K562 (cell line): ENCODE results near the gene ATXN7L1. TPM values are rescaled to one million over a fixed set of nuclear protein-coding genes. Genes with fewer than 3 reads are reported as not detected.

Experiments
- EGR1 ChIP-seq: fragments of 450-650 bp; conservative IDR thresholded peaks from 2 replicates; pipeline ENCODE4 v1.6.1; 2017; ENCODE audit warnings: mild to moderate bottlenecking
- FOS ChIP-seq: IDR thresholded peaks from 3 replicates; pipeline ENCODE4 v1.6.1; 2011; ENCODE audit not compliant: insufficient read length; ENCODE audit errors: extremely low read depth
- FOXK2 ChIP-seq, 2 experiments: fragments of 450-650 bp; IDR thresholded peaks in 1 of 2; conservative IDR thresholded peaks in 1 of 2; 2 replicates each; pipeline ENCODE4 v1.6.1; 2016; ENCODE audit warnings: low read depth in 2 of 2, mild to moderate bottlenecking in 1 of 2
- HINFP ChIP-seq: fragments of 450-650 bp; conservative IDR thresholded peaks from 2 replicates; pipeline ENCODE4 v1.6.1; 2016; ENCODE audit warnings: missing genetic modification characterization, low read depth, mild to moderate bottlenecking, control low read depth, missing compliant biosample characterization
- NEUROD1 ChIP-seq: fragments of 150-350 bp; IDR thresholded peaks from 2 replicates; pipeline ENCODE4 v1.6.1; 2014; ENCODE audit warnings: borderline replicate concordance, low read length, low read depth; ENCODE audit not compliant: partially characterized antibody
- SRSF3 ChIP-seq: fragments of 200-400 bp; formaldehyde crosslinking; IDR thresholded peaks from 2 replicates; pipeline ENCODE4 v1.6.1; 2016; ENCODE audit warnings: mild to moderate bottlenecking, low read length, moderate library complexity; ENCODE audit not compliant: insufficient read depth
- YY1 ChIP-seq, 3 experiments: IDR thresholded peaks; 2 replicates each; pipeline ENCODE4 v1.6.1; 2011; ENCODE audit warnings: low read length in 2 of 3, mild to moderate bottlenecking in 2 of 3, moderate library complexity in 2 of 3, borderline replicate concordance in 1 of 3, control low read depth in 1 of 3, low read depth in 1 of 3; ENCODE audit not compliant: insufficient read depth in 3 of 3, insufficient replicate concordance in 2 of 3, control insufficient read depth in 1 of 3, insufficient read length in 1 of 3; ENCODE audit errors: extremely low read depth in 1 of 3
- polyA plus RNA-seq, 8 experiments: library from polyadenylated mRNA; depleted of rRNA in 4 of 8; stranded (reverse) in 5 of 8; unstranded in 3 of 8; fragments of >200 nt; fragmentation: Nextera tagmentation in 2 of 8; fragmentation: Illumina TruSeq in 1 of 8; extraction: Ambion mirVana in 2 of 8; extraction: Trizol in 1 of 8; gene quantifications; 2 replicates each; pipeline versions ENCODE4 v1.2.1 to v1.2.3, GENCODE V29; 2011 to 2014; ENCODE audit warnings: inconsistent platforms in 1 of 8, missing spikeins in 1 of 8
- total RNA-seq, 7 experiments: library from RNA; depleted of rRNA in 6 of 7; stranded (reverse); fragments of >200 nt in 6 of 7; fragmentation: Illumina TruSeq in 2 of 7; extraction: Trizol in 2 of 7; gene quantifications; 2 replicates each; pipeline versions ENCODE4 v1.2.1 to v1.2.3, GENCODE V29; 2011 to 2021; ENCODE audit warnings: low replicate concordance in 1 of 7
- TF ChIP-seq, protein P1 (sequence below): fragments of 250-450 bp; sonication (Bioruptor Pico); IDR thresholded peaks from 2 replicates; pipeline ENCODE4 v1.4.0; 2020
- TF ChIP-seq, protein P2 (sequence below): sonication (generic); formaldehyde crosslinking; IDR thresholded peaks from 2 replicates; pipeline ENCODE4 v1.8.0; 2022; ENCODE audit warnings: mild to moderate bottlenecking, low read depth, missing genetic modification reagents

Gene ATXN7L1
- total and polyA plus RNA-seq, 9 of the 15 experiments (the other 6 are each of a cell fraction or from before 2014, with no cell fraction given), result 6.6 to 13.7 (median 10.7) TPM

GRCh38 chr7:105610165-105610930 is 266.1 kb downstream of the ATXN7L1 start (continued):
- TF ChIP-seq, protein P1, sequence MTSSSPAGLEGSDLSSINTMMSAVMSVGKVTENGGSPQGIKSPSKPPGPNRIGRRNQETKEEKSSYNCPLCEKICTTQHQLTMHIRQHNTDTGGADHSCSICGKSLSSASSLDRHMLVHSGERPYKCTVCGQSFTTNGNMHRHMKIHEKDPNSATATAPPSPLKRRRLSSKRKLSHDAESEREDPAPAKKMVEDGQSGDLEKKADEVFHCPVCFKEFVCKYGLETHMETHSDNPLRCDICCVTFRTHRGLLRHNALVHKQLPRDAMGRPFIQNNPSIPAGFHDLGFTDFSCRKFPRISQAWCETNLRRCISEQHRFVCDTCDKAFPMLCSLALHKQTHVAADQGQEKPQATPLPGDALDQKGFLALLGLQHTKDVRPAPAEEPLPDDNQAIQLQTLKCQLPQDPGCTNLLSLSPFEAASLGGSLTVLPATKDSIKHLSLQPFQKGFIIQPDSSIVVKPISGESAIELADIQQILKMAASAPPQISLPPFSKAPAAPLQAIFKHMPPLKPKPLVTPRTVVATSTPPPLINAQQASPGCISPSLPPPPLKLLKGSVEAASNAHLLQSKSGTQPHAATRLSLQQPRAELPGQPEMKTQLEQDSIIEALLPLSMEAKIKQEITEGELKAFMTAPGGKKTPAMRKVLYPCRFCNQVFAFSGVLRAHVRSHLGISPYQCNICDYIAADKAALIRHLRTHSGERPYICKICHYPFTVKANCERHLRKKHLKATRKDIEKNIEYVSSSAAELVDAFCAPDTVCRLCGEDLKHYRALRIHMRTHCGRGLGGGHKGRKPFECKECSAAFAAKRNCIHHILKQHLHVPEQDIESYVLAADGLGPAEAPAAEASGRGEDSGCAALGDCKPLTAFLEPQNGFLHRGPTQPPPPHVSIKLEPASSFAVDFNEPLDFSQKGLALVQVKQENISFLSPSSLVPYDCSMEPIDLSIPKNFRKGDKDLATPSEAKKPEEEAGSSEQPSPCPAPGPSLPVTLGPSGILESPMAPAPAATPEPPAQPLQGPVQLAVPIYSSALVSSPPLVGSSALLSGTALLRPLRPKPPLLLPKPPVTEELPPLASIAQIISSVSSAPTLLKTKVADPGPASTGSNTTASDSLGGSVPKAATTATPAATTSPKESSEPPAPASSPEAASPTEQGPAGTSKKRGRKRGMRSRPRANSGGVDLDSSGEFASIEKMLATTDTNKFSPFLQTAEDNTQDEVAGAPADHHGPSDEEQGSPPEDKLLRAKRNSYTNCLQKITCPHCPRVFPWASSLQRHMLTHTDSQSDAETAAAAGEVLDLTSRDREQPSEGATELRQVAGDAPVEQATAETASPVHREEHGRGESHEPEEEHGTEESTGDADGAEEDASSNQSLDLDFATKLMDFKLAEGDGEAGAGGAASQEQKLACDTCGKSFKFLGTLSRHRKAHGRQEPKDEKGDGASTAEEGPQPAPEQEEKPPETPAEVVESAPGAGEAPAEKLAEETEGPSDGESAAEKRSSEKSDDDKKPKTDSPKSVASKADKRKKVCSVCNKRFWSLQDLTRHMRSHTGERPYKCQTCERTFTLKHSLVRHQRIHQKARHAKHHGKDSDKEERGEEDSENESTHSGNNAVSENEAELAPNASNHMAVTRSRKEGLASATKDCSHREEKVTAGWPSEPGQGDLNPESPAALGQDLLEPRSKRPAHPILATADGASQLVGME (CRISPR knock-in tag), result no peak
- no peak for TF ChIP-seq FOXK2 (conservative IDR thresholded peaks at IDR 0.05 in 1 of 2, IDR thresholded peaks at IDR 0.05 in 1 of 2; ENCODE audit: low read depth in 2 of 2)
- TF ChIP-seq, protein P2, sequence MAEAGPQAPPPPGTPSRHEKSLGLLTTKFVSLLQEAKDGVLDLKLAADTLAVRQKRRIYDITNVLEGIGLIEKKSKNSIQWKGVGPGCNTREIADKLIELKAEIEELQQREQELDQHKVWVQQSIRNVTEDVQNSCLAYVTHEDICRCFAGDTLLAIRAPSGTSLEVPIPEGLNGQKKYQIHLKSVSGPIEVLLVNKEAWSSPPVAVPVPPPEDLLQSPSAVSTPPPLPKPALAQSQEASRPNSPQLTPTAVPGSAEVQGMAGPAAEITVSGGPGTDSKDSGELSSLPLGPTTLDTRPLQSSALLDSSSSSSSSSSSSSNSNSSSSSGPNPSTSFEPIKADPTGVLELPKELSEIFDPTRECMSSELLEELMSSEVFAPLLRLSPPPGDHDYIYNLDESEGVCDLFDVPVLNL (CRISPR knock-in tag), result no peak
- no peak for TF ChIP-seq EGR1
- no peak for TF ChIP-seq FOS
- no peak for TF ChIP-seq SRSF3
- no peak for TF ChIP-seq YY1 (IDR thresholded peaks at IDR 0.05; ENCODE audit: borderline replicate concordance in 1 of 3, control insufficient read depth in 1 of 3, extremely low read depth in 1 of 3, insufficient read depth in 3 of 3, insufficient read length in 1 of 3, insufficient replicate concordance in 2 of 3, low read depth in 1 of 3, low read length in 2 of 3)
- no peak for TF ChIP-seq HINFP
- TF ChIP-seq NEUROD1, result no peak
